Renal cortex interstitium (tissue), 11 donors: Measurements from ENCODE around the gene EMP2. TPM values are rescaled to one million over a fixed set of nuclear protein-coding genes. Genes with fewer than 3 reads are reported as not detected.
A peak's percentile ranks its signal among the peaks of the same experiment; 100 is the strongest.
"Not testable (repeated sequence)": the region's sequence is repeated elsewhere in the genome, so short reads cannot be mapped to it uniquely, and the experiment has no call there.

Experiments used
- DNase-seq, 11 donors: peaks; one replicate each; pipeline ENCODE4 v3.0.0-alpha.2; 2013; ENCODE audit warnings: low read depth in 9 of 11, low spot score in 4 of 11; ENCODE audit errors: extremely low read depth in 1 of 11
- polyA plus RNA-seq, 3 donors: library from polyadenylated mRNA; unstranded; fragments of 120-200 nt; gene quantifications; one replicate each; pipeline ENCODE4 v1.2.1, GENCODE V29; 2013; ENCODE audit not compliant: insufficient read length in 3 of 3

The EMP2 gene
- polyA plus RNA-seq, 3 donors, result 20.7 to 25.8 (median 22.7) TPM

DNA sequence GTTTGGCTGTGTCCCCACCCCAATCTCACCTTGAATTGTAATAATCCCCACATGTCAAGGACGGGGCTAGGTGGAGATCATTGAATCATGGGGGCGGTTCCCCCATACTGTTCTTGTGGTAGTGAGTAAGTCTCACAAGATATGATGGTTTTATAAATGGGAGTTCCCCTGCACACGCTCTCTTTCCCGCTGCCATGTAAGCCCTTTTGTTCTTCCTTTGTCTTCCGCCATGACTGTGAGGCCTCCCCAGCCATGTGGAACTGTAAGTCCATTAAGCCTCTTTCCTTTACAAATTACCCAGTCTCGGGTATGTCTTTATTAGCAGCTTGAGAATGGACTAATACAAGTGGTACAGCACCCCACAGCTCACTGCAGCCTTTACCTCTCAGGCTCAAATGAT is 44.1 kb downstream of the EMP2 start:
- not testable (repeated sequence) for DNase-seq

DNA sequence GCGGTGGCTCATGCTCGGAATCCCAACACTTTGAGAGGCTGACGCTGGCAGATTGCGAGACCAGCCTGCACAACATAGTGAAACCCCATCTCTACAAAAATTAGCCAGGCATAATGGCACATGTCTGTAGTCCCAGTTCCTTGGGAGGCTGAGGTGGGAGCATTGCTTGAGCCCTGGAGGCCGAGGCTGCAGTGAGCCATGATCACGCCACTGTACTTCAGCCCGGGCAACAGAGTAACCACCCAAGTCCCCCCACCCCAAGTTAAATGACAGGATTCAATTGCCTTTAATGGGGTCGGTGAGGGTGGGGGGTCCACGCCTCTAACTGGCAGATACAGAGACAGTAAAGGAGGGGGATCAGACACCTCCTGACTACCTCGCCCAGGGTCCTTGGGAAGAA is 44.9 kb downstream of the EMP2 start:
- no peak for DNase-seq

DNA sequence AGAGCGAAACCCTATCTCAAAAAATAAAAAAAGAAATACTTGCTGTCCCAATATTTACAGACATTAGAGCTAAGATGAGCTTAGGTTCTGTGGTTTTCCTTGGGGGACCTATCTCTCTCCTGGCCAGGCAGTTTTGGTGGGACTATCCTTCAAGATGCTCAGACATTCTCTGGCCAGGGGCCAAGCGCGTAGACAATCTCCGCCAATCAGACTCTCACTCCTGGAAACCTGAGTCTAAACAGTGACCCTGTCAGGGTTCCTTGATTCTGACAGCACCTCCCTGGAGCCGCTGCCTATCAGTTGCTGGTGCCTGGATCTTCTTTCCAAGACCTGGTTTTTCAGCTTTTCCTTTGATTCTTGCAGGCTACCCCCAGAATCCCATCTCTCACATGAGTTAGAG is 45.6 kb downstream of the EMP2 start:
- peak in 2 of 11 donors; percentile 31 to 38 for DNase-seq

DNA sequence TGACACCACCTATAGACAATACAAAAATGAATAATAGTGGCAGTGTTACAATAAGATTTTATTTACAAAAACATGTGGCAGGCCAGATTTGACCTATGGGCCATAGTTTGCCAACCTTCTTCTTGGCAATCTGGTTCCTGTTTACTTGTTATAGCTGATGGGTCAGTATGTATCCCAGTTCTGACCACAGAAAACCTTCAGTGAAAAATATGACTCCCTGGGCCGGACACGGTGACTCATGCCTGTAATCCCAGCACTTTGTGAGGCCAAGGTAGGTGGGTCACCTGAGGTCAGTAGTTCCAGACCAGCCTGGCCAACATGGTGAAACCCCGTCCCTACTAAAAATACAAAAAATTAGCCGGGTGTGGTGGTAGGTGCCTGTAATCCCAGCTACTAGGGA is 46.8 kb downstream of the EMP2 start:
- DNase-seq, result not testable (repeated sequence)

DNA sequence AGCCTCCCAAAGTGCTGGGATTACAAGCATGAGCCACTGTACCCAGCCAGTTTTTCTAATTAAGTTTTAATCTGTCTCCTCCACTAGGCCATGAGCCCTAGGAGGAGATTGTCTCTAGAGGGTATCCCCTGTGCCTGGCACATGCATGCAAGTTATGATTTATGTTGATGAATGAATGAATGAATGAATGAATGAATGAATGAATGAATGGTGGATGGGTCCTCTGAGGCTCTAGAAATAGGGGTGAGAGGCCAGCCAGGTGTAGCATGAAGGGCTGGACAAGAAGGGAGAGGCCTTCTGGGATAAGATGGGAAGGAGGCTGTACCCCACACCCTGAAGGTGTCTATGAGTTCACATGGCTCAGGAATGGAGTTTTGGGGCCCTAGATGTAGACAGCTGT is 48.8 kb downstream of the EMP2 start:
- DNase-seq, result no peak

DNA sequence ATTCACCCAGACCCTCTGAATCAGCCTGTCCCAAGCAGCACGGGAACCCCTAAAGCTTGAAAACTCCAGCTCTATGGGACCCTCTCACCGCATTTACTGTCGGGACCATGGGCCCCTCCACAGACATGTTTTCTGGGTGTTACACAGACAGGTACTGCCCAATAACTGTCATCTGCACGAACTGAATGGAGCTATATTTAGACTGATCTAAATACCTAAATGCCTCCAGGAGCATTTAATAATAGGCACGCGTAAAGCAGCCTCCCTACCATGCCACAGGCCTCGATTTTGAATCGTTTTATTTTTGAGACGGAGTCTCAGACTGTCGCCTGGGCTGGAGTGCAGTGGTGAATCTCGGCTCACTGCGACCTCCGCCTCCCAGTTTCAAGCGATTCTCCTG is 49.7 kb downstream of the EMP2 start:
- DNase-seq, result no peak

- DNase-seq, result no peak
Measured at GRCh38 chr16:10529895-10530669, 50.3 kb downstream of the EMP2 start.

GRCh38 chr16:10528635-10529034 is 51.8 kb downstream of the EMP2 start:
- DNase-seq, result no peak

DNA sequence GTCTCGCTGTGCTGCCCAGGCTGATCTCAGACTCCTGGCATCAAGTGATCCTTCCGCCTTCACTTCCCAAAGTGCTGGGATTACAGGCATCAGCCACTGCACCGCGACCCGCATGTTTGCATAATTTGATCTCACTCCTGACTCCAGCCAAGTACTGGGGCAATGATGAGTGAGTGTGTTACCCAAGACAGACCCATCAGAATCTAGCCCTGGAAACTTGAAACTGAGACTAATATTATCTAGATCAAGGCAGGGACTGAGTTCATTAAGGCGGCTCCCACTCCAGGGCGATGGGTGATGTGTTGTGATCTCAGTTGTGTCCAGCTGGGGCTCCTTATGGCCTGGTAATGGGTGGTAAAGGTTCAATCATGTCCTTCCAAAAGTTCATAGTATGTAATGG is 53.4 kb downstream of the EMP2 start:
- DNase-seq, result no peak

DNA sequence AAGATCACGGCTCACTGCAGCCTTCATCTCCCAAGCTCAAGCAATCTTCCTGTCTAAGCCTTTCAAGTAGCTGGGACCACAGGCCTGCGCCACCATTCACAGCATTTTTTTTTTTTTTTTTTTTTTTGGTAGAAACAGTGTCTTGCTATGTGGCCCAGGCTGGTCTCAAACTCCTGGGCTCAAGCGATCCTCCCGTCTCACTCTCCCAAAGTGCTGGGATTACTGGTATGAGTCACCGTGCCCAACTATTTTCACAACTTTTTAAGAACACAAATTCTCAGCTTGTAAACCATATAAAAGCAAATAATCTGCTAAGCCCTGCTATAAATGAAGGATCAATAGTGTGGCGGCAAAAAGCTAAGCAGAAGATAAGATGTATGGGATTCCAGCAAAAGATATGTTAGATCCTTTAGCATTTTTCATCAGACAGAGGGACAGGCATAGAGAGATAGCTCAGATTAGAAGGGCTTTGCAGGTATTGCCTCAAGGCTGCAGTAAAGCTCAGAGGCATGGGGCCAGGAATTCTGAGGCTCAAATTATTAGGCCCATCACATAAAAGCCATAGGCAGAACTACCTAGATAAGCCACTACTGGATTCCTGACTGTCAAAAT is 55.1 kb downstream of the EMP2 start:
- DNase-seq, result no peak

DNA sequence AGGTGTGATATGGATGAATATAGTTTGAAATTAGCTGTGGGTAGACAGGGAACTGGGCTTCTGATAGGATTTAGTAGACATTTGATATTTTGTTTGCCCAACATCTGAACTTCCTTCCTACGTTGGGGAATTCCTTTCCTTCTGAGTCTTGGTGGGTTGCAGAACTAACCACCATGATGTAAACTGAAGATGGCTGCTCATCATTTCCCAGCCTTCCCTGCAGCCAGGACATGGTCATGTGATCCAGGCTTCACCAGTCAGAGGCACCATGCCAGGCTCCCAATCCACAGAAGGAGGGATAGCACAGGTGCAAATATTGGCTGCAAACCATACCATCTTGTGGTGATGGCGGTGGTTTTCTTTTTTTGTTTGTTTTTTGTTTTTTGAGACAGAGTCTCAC is 57.4 kb downstream of the EMP2 start:
- no peak for DNase-seq

DNA sequence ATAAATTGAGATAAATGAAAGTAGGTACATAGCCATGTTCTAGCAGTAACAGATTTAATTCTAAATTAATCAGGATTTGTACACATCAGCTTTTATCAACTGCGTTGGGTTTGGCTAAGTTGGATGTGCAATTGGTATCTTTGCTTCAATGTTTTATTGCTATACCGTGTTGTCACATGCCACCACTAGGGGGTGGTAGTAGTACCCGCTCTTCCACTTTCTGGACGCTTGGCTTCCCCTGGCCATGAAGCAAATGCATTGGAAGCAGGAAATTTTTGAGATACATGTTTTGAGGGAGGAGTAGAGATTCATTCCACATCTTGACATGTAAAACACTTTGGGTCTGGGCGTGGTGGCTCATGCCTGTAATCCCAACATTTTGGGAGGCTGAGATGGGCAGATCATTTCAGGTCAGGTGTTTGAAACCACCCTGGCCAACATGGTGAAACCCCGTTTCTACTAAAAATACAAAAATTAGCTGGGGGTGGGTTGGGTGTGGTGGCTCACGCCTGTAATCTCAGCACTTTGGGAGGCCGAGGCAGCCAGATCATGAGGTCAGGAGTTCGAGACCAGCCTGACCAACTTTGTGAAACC is 58.6 kb downstream of the EMP2 start:
- peak in 8 of 11 donors; percentile 55 to 71 (median 66) for DNase-seq

- DNase-seq, result no peak
Measured at GRCh38 chr16:10520869-10521578, 59.4 kb downstream of the EMP2 start.

- DNase-seq, result no peak
Measured at GRCh38 chr16:10519929-10520868, 60.2 kb downstream of the EMP2 start.

DNA sequence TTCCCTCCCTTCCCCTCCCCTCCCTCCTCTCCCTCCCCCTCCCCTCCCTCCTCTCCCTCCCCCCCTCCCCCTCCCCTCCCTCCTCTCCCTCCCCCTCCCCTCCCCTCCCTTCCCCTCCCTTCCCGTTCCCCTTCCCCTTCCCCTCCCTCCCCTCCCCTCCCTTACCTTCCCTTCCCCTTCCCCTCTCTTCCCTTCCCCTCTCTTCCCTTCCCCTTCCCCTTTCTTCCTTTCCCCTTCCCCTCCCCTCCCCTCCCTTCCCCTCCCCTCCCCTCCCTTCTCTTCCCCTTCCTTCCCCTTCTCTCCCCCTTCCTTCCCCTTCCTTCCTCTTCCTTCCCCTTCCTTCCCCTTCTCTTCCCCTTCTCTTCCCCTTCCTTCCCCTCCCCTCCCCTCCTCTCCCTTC is 61.1 kb downstream of the EMP2 start:
- DNase-seq, result no peak

- no peak for DNase-seq
Measured at GRCh38 chr16:10518479-10519041, 61.8 kb downstream of the EMP2 start.

DNA sequence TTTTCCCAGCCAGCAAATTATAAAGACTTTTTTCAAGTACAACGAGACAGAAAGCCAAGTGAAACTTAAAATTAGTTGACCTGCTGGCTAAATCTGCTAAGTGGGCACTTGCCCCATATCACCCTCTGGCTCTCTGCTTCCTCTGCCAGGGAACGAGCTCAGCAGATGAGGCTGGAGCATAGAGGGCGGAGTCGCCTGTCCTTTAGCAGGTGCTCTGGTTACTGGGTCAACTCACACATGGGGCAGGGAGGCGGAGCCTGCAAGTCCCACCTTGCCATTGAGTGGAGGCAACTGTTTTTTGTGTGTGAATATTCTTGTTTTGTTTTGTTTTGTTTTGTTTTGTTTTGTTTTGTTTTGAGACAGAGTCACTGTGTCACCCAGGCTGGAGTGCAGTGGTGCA is 62.5 kb downstream of the EMP2 start:
- DNase-seq, result no peak

DNA sequence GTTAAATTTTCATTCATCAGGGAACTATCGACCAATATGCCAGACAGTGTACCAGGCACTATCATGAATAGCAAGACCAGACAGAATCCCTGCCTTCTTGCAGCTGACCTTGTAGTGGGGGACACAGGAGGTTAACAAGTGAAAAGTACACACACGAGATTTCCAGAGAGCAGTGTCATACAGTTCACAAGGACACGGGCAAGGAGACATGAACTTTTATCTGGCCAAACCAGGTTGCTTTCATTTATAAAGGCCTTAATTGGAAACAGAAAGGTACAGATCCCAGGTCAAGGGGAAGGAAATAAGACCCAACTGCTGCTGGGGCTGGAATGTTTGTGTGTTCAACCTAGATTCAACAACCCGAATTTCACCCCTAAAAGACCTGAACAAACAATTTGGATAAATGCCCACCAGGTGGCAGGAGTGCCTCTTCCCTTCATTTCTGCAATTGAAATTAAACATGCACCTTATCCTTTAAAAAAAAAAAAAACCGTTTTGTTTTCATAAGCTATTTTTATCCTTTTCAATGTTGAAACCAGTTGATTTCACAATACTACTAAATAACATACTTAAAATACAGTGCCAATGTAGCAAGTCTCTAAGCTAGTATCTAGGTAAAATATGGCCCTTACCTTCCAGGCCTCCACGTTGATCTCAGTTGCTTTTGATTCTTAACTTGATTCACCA is 65.9 kb downstream of the EMP2 start:
- peak in 4 of 11 donors; percentile 33 to 60 (median 43) for DNase-seq
